Measurements from ENCODE around the gene PPCS. TPM values are rescaled to one million over a fixed set of nuclear protein-coding genes. Genes with fewer than 3 reads are reported as not detected.

PPCS gene
- total and polyA plus RNA-seq, 2 of the 8 experiments (the other 6 are each of a cell fraction or from before 2014, with no cell fraction given) = 24.5 to 35.3 TPM

- H4K20me1 ChIP-seq (replicated peaks in 1 of 2; ENCODE audit: control insufficient read depth in 1 of 2, insufficient read depth in 2 of 2, low read length in 2 of 2) = no peaks in the 10 kb centered on the region
- no peak overlapping the region for H2BK20ac ChIP-seq (ENCODE audit: low read length)
- H3K23ac ChIP-seq (ENCODE audit: insufficient read length) = peak overlapping the region; percentile 28
- H2BK12ac ChIP-seq (ENCODE audit: low read depth, low read length) = no peak overlapping the region
- H2AK5ac ChIP-seq (ENCODE audit: low read depth, low read length) = no peak overlapping the region
- H3K79me2 ChIP-seq (ENCODE audit: control insufficient read depth in 1 of 2, insufficient read depth in 2 of 2, low read length in 2 of 2) = no peaks in the 10 kb centered on the region
- peaks cover 0 to 9% (median 3%) of the 10 kb centered on the region in 4 experiments; a peak in 2 of 8 replicates for H3K36me3 ChIP-seq (ENCODE audit: control insufficient read depth in 2 of 4, insufficient read depth in 4 of 4, low read length in 3 of 4)
- DNase-seq (ENCODE audit: low read depth in 1 of 2, low spot score in 2 of 2) = no peak
- no peak overlapping the region for H2BK15ac ChIP-seq (ENCODE audit: low read length)
- H3K9me3 ChIP-seq (ENCODE audit: insufficient read depth in 2 of 2, low read depth in 1 of 2, low read length in 1 of 2) = no peaks in the 10 kb centered on the region
- no peak overlapping the region for H4K8ac ChIP-seq (ENCODE audit: extremely low read depth, insufficient read depth, low read length)
- no peak overlapping the region for H4K91ac ChIP-seq (replicated peaks; ENCODE audit: insufficient read length, low read length)
- TF ChIP-seq SP4 (IDR thresholded peaks at IDR 0.05; ENCODE audit: low read length) (no peak), KDM1A (IDR thresholded peaks at IDR 0.05; ENCODE audit: borderline replicate concordance, low read length) (no peak)
- H3K4me1 ChIP-seq (replicated peaks in 1 of 4; ENCODE audit: control insufficient read depth in 3 of 4, insufficient read depth in 4 of 4, low read length in 3 of 4) = peaks cover 0 to 3% (median 0%) of the 10 kb centered on the region in 4 experiments; a peak in 2 of 7 replicates
- peak overlapping the region; percentile 58 for H2AFZ ChIP-seq (ENCODE audit: low read length)
- H2BK120ac ChIP-seq (replicated peaks; ENCODE audit: low read depth, low read length) = no peak overlapping the region
- H3K27me3 ChIP-seq (replicated peaks in 1 of 4; ENCODE audit: control insufficient read depth in 3 of 4, extremely low read depth in 1 of 4, insufficient read depth in 3 of 4, low read length in 3 of 4) = no peaks in the 10 kb centered on the region
- H3K56ac ChIP-seq (replicated peaks; ENCODE audit: insufficient read length, low read depth, low read length) = no peak overlapping the region
- no peaks in the 10 kb centered on the region for H3K79me1 ChIP-seq (ENCODE audit: low read depth, low read length)
- H3K4me3 ChIP-seq (ENCODE audit: extremely low read depth in 1 of 4, insufficient read depth in 2 of 4, low read depth in 3 of 4, low read length in 4 of 4) = peak overlapping the region; percentile 59 to 73 (median 68); a peak in 7 of 8 replicates
- no peak overlapping the region for H2BK5ac ChIP-seq (ENCODE audit: low read depth, low read length)
- H3K4ac ChIP-seq (replicated peaks; ENCODE audit: insufficient read length, low read depth, low read length) = no peak overlapping the region
- no peak for FAIRE-seq
- H3K23me2 ChIP-seq (ENCODE audit: low read depth, low read length) = peaks cover 8% of the 10 kb centered on the region
- H3K9ac ChIP-seq (replicated peaks in 1 of 4; ENCODE audit: extremely low read depth in 1 of 4, low read depth in 3 of 4, low read length in 3 of 4) = peak overlapping the region in 1 of 4 experiments; percentile 65; a peak in 2 of 7 replicates
- ChIA-PET POLR2A (ENCODE audit: partially characterized antibody) (interaction anchor here (0.8 to 1.3 kb wide), 2 partner anchors 10 to 183 kb away, joined by 3 read pairs; no protein-coding TSS in a partner anchor), CTCF (ENCODE audit: partially characterized antibody) (interaction anchor here (1.1 to 1.3 kb wide), 3 partner anchors 16 to 293 kb away, joined by 3 to 4 read pairs (median 4); no protein-coding TSS in a partner anchor)
- H3K18ac ChIP-seq (ENCODE audit: extremely low read depth, low read length) = no peak overlapping the region
- no peak overlapping the region for H4K5ac ChIP-seq (ENCODE audit: insufficient read length, low read depth, low read length)
- no peak overlapping the region for H3K14ac ChIP-seq (ENCODE audit: insufficient read length)
- H3K4me2 ChIP-seq (ENCODE audit: insufficient read depth in 1 of 2, low read depth in 2 of 2, low read length in 2 of 2) = peak overlapping the region; percentile 68 to 89
- WGBS, 2 experiments (ENCODE audit: extremely low coverage in 1 of 2, insufficient coverage in 1 of 2, insufficient read length in 1 of 2, insufficient replicate concordance in 2 of 2, low coverage in 1 of 2, low lambda C conversion rate in 2 of 2, missing lambda C conversion rate in 1 of 2) = 77% methylated on average over 3 of the region's 3 CpGs; no CpG with 5 or more reads in 1 of the 2 experiments
- no peak overlapping the region for H3K27ac ChIP-seq (ENCODE audit: low read depth, low read length)
Observed at GRCh38 chr1:42463921-42464320, 7.6 kb downstream of the PPCS start.
